Liver (tissue), 9 donors: ENCODE results near the gene MRPL40. TPM values are rescaled to one million over a fixed set of nuclear protein-coding genes. Genes with fewer than 3 reads are reported as not detected.

Experiments
- DNase-seq: peaks from one replicate; pipeline ENCODE4 v3.0.0-alpha.2; 2017; ENCODE audit warnings: low spot score
- H3K27ac ChIP-seq, 2 donors: one replicate each; pipeline ENCODE4 v1.7.0; 2013; ENCODE audit warnings: inconsistent platforms in 2 of 2, low read length in 2 of 2, control low read depth in 1 of 2, low read depth in 1 of 2, mild to moderate bottlenecking in 1 of 2
- H3K27me3 ChIP-seq, 4 donors: one replicate each; pipeline versions ENCODE4 v1.6.1 to v1.7.0; 2013; ENCODE audit warnings: low read length in 3 of 4, inconsistent platforms in 1 of 4, mild to moderate bottlenecking in 1 of 4, moderate library complexity in 1 of 4; ENCODE audit not compliant: control insufficient read depth in 4 of 4, insufficient read depth in 4 of 4
- H3K36me3 ChIP-seq, 4 donors: one replicate each; pipeline versions ENCODE4 v1.6.1 to v1.7.0; 2013; ENCODE audit warnings: low read length in 3 of 4, mild to moderate bottlenecking in 3 of 4, low read depth in 1 of 4, moderate library complexity in 1 of 4; ENCODE audit not compliant: control insufficient read depth in 4 of 4, insufficient read depth in 3 of 4
- H3K4me1 ChIP-seq, 4 donors: one replicate each; pipeline versions ENCODE4 v1.6.1 to v1.7.0; 2013; ENCODE audit warnings: low read length in 3 of 4, mild to moderate bottlenecking in 3 of 4, moderate library complexity in 1 of 4; ENCODE audit not compliant: control insufficient read depth in 4 of 4, insufficient read depth in 4 of 4
- H3K4me3 ChIP-seq, 3 donors: one replicate each; pipeline versions ENCODE4 v1.6.1 to v1.7.0; 2013; ENCODE audit warnings: low read length in 3 of 3, control low read depth in 1 of 3, low read depth in 1 of 3, mild to moderate bottlenecking in 1 of 3
- H3K9ac ChIP-seq, 2 donors: one replicate each; pipeline ENCODE4 v1.7.0; 2013; ENCODE audit warnings: low read length in 2 of 2, mild to moderate bottlenecking in 2 of 2, moderate library complexity in 2 of 2, control low read depth in 1 of 2, low read depth in 1 of 2
- H3K9me3 ChIP-seq, 4 donors: one replicate each; pipeline versions ENCODE4 v1.6.1 to v1.7.0; 2013; ENCODE audit warnings: low read length in 3 of 4; ENCODE audit not compliant: control insufficient read depth in 4 of 4
- ATF3 ChIP-seq: IDR thresholded peaks from 2 replicates; pipeline ENCODE4 v1.6.1; 2016; ENCODE audit warnings: antibody characterized with exemption
- CTCF ChIP-seq: fragments of 150-350 bp; IDR thresholded peaks from 2 replicates; pipeline ENCODE4 v1.5.1; 2017; ENCODE audit warnings: improper control_type of control experiment, low read depth, low read length; ENCODE audit not compliant: missing input control
- EGR1 ChIP-seq, 2 donors: IDR thresholded peaks; 2 replicates each; pipeline ENCODE4 v1.6.1; 2016 to 2018; ENCODE audit warnings: antibody characterized with exemption in 2 of 2, low read depth in 2 of 2
- FOXA2 ChIP-seq: IDR thresholded peaks from 2 replicates; pipeline ENCODE4 v1.6.1; 2016; ENCODE audit warnings: antibody characterized with exemption
- GABPA ChIP-seq, 2 donors: IDR thresholded peaks in 1 of 2; conservative IDR thresholded peaks in 1 of 2; 2 replicates each; pipeline ENCODE4 v1.6.1; 2016; ENCODE audit warnings: antibody characterized with exemption in 2 of 2, mild to moderate bottlenecking in 1 of 2, moderate library complexity in 1 of 2
- HNF4A ChIP-seq, 2 donors: conservative IDR thresholded peaks; 2 replicates each; pipeline ENCODE4 v1.6.1; 2016; ENCODE audit warnings: antibody characterized with exemption in 2 of 2, mild to moderate bottlenecking in 2 of 2
- HNF4G ChIP-seq: IDR thresholded peaks from 2 replicates; pipeline ENCODE4 v1.6.1; 2016; ENCODE audit warnings: antibody characterized with exemption
- JUND ChIP-seq, 2 donors: IDR thresholded peaks; 2 replicates each; pipeline ENCODE4 v1.6.1; 2016; ENCODE audit warnings: antibody characterized with exemption in 2 of 2
- MAX ChIP-seq: IDR thresholded peaks from 2 replicates; pipeline ENCODE4 v1.6.1; 2016; ENCODE audit warnings: antibody characterized with exemption
- NR2F2 ChIP-seq: IDR thresholded peaks from 2 replicates; pipeline ENCODE4 v1.6.1; 2016; ENCODE audit warnings: antibody characterized with exemption
- RAD21 ChIP-seq, 2 donors: IDR thresholded peaks; 2 replicates each; pipeline ENCODE4 v1.6.1; 2016; ENCODE audit warnings: antibody characterized with exemption in 2 of 2, mild to moderate bottlenecking in 2 of 2
- REST ChIP-seq: IDR thresholded peaks from 2 replicates; pipeline ENCODE4 v1.6.1; 2016; ENCODE audit warnings: antibody characterized with exemption, mild to moderate bottlenecking
- RXRA ChIP-seq, 2 donors: IDR thresholded peaks; 2 replicates each; pipeline ENCODE4 v1.6.1; 2017 to 2018; ENCODE audit warnings: antibody characterized with exemption in 2 of 2, mild to moderate bottlenecking in 1 of 2
- SP1 ChIP-seq: IDR thresholded peaks from 2 replicates; pipeline ENCODE4 v1.6.1; 2018; ENCODE audit warnings: antibody characterized with exemption, mild to moderate bottlenecking
- TAF1 ChIP-seq: conservative IDR thresholded peaks from 2 replicates; pipeline ENCODE4 v1.6.1; 2016; ENCODE audit warnings: antibody characterized with exemption, mild to moderate bottlenecking
- YY1 ChIP-seq: IDR thresholded peaks from 2 replicates; pipeline ENCODE4 v1.6.1; 2016; ENCODE audit warnings: antibody characterized with exemption, mild to moderate bottlenecking
- ZBTB33 ChIP-seq: IDR thresholded peaks from 2 replicates; pipeline ENCODE4 v1.6.1; 2016; ENCODE audit warnings: antibody characterized with exemption
- WGBS: extraction: QIAGEN DNeasy Blood & Tissue Kit; methylation state at CpG from one replicate; pipeline ENCODE4 v1.1.7; 2013; 5-methylcytosine and 5-hydroxymethylcytosine counted together
- polyA plus RNA-seq, 2 donors: library from polyadenylated mRNA; stranded (reverse) in 1 of 2; unstranded in 1 of 2; fragments of 200-250 nt in 1 of 2; fragments of >200 nt in 1 of 2; fragmentation: Nextera tagmentation in 1 of 2; extraction: Ambion mirVana in 1 of 2; gene quantifications; one replicate each; pipeline versions ENCODE4 v1.2.1 to v1.2.3, GENCODE V29; 2013 to 2015
- total RNA-seq, 2 donors: library from RNA; depleted of rRNA; stranded (reverse); fragments of >200 nt; gene quantifications; one replicate each; pipeline ENCODE4 v1.2.3, GENCODE V29; 2014
- donor health status: healthy.
- donor health status: healthy.
- donor health status: healthy.
- donor health status: healthy.
- donor health status: healthy.

MRPL40 gene
- total and polyA plus RNA-seq, 4 donors, result 11.3 to 52.0 (median 27.7) TPM

GRCh38 chr22:19449422-19449767 lies 17.1 kb downstream of the MRPL40 start:
- TF ChIP-seq ZBTB33 (no peak), JUND (IDR thresholded peaks at IDR 0.05) (no peak), RAD21 (IDR thresholded peaks at IDR 0.05) (no peak), SP1 (no peak), MAX (no peak), ATF3 (no peak), HNF4A (conservative IDR thresholded peaks at IDR 0.05) (no peak), NR2F2 (no peak), RXRA (IDR thresholded peaks at IDR 0.05) (no peak), FOXA2 (no peak), CTCF (no peak)
- Histone ChIP-seq H3K4me3 (no peak overlapping the region), H3K36me3 (peaks cover 0 to 34% (median 27%) of the 10 kb centered on the region in 4 donors), H3K27ac (no peak overlapping the region), H3K9me3 (no peaks in the 10 kb centered on the region), H3K9ac (no peak overlapping the region), H3K4me1 (peaks cover 4 to 19% (median 12%) of the 10 kb centered on the region in 4 donors), H3K27me3 (no peaks in the 10 kb centered on the region)
- DNase-seq, result no peak
- 92% methylated on average over 2 of the region's 2 CpGs for WGBS

- H3K9me3 ChIP-seq, result no peaks in the 10 kb centered on the region
- no peak for DNase-seq
- no peak overlapping the region for H3K9ac ChIP-seq
- H3K27me3 ChIP-seq, result no peaks in the 10 kb centered on the region
- TF ChIP-seq HNF4A (conservative IDR thresholded peaks at IDR 0.05) (no peak), CTCF (no peak), YY1 (no peak), GABPA (IDR thresholded peaks at IDR 0.05 in 1 of 2, conservative IDR thresholded peaks at IDR 0.05 in 1 of 2) (no peak), RAD21 (IDR thresholded peaks at IDR 0.05) (no peak), REST (no peak), SP1 (no peak), JUND (IDR thresholded peaks at IDR 0.05) (no peak), HNF4G (no peak), ATF3 (no peak), TAF1 (no peak), ZBTB33 (no peak), RXRA (IDR thresholded peaks at IDR 0.05) (no peak), EGR1 (IDR thresholded peaks at IDR 0.05; ENCODE audit: low read depth in 2 of 2) (no peak)
- H3K27ac ChIP-seq, result no peak overlapping the region
- WGBS, result 83% methylated on average over 8 of the region's 8 CpGs
- peaks cover 2 to 44% (median 39%) of the 10 kb centered on the region in 4 donors for H3K36me3 ChIP-seq
- no peak overlapping the region for H3K4me3 ChIP-seq
- H3K4me1 ChIP-seq, result peaks cover 4 to 19% (median 12%) of the 10 kb centered on the region in 4 donors
Observed at GRCh38 chr22:19450363-19451175, 18.2 kb downstream of the MRPL40 start.
